ENCODE results near the gene PARD3B. TPM values are rescaled to one million over a fixed set of nuclear protein-coding genes. Genes with fewer than 3 reads are reported as not detected.

The PARD3B gene
- total and polyA plus RNA-seq, 2 experiments from 2014 or later, result 4.3 to 8.5 TPM

GRCh38 chr2:205435970-205436369 is 890.7 kb downstream of the PARD3B start:
- DNase-seq (ENCODE audit: low read depth in 1 of 2, low spot score in 1 of 2), result peak in 1 of 2 donors; percentile 21
- no peak for TF ChIP-seq CTCF (IDR thresholded peaks at IDR 0.05; ENCODE audit: low read depth, low read length)
- H3K4me1 ChIP-seq (ENCODE audit: low read depth), result peaks cover 6% of the 10 kb centered on the region
- H3K36me3 ChIP-seq, result no peaks in the 10 kb centered on the region
- no peak overlapping the region for H3K4me3 ChIP-seq
- no peaks in the 10 kb centered on the region for H3K27me3 ChIP-seq
- H3K9me3 ChIP-seq (ENCODE audit: low read depth), result no peaks in the 10 kb centered on the region
- no peak overlapping the region for H3K27ac ChIP-seq

- Histone ChIP-seq H3K9me3 (ENCODE audit: low read depth) (no peaks in the 10 kb centered on the region), H3K4me1 (ENCODE audit: low read depth) (peaks cover 6% of the 10 kb centered on the region), H3K36me3 (no peaks in the 10 kb centered on the region), H3K27me3 (no peaks in the 10 kb centered on the region), H3K27ac (no peak overlapping the region), H3K4me3 (no peak overlapping the region)
- peak in 1 of 2 donors; percentile 10 for DNase-seq (ENCODE audit: low read depth in 1 of 2, low spot score in 1 of 2)
- TF ChIP-seq CTCF (IDR thresholded peaks at IDR 0.05; ENCODE audit: low read depth, low read length), result no peak
Observed at GRCh38 chr2:205438241-205438640, 893.0 kb downstream of the PARD3B start.

- Histone ChIP-seq H3K27me3 (no peaks in the 10 kb centered on the region), H3K4me1 (ENCODE audit: low read depth) (peaks cover 6% of the 10 kb centered on the region), H3K36me3 (no peaks in the 10 kb centered on the region), H3K4me3 (no peak overlapping the region), H3K27ac (no peak overlapping the region), H3K9me3 (ENCODE audit: low read depth) (no peaks in the 10 kb centered on the region)
- TF ChIP-seq CTCF (IDR thresholded peaks at IDR 0.05; ENCODE audit: low read depth, low read length), result no peak
- DNase-seq (ENCODE audit: low read depth in 1 of 2, low spot score in 1 of 2), result no peak
Observed at GRCh38 chr2:205439621-205440020, 894.3 kb downstream of the PARD3B start.

- DNase-seq (ENCODE audit: low read depth in 1 of 2, low spot score in 1 of 2), result no peak
- Histone ChIP-seq H3K36me3 (no peaks in the 10 kb centered on the region), H3K27me3 (no peaks in the 10 kb centered on the region), H3K9me3 (ENCODE audit: low read depth) (no peaks in the 10 kb centered on the region), H3K4me3 (no peak overlapping the region), H3K27ac (no peak overlapping the region), H3K4me1 (ENCODE audit: low read depth) (peaks cover 6% of the 10 kb centered on the region)
- no peak for TF ChIP-seq CTCF (IDR thresholded peaks at IDR 0.05; ENCODE audit: low read depth, low read length)
Observed at GRCh38 chr2:205441524-205441923, 896.2 kb downstream of the PARD3B start.

- Histone ChIP-seq H3K4me3 (no peak overlapping the region), H3K4me1 (ENCODE audit: low read depth) (no peaks in the 10 kb centered on the region), H3K27ac (no peak overlapping the region), H3K9me3 (ENCODE audit: low read depth) (no peaks in the 10 kb centered on the region), H3K27me3 (no peaks in the 10 kb centered on the region), H3K36me3 (no peaks in the 10 kb centered on the region)
- DNase-seq (ENCODE audit: low read depth in 1 of 2, low spot score in 1 of 2), result no peak
- TF ChIP-seq CTCF (IDR thresholded peaks at IDR 0.05; ENCODE audit: low read depth, low read length), result no peak
Observed at GRCh38 chr2:205448189-205448588, 902.9 kb downstream of the PARD3B start.
